Uterus (tissue), 2 donors: ENCODE data around the gene FAM229B.

ENCODE experiments used
- CTCF ChIP-seq, 4 experiments: fragments of 200-600 bp in 2 of 4; fragments of 450-650 bp in 2 of 4; sonication (generic) in 2 of 4; IDR thresholded peaks; one replicate each; pipeline ENCODE4 v1.5.1; 2016 to 2019; ENCODE audit warnings: antibody characterized with exemption in 4 of 4, mild to moderate bottlenecking in 2 of 4, moderate library complexity in 1 of 4
- POLR2A ChIP-seq, 2 donors: fragments of 450-650 bp; IDR thresholded peaks; one replicate each; pipeline ENCODE4 v1.6.1; 2016; ENCODE audit warnings: antibody characterized with exemption in 2 of 2, mild to moderate bottlenecking in 1 of 2, moderate library complexity in 1 of 2

- TF ChIP-seq POLR2A (IDR thresholded peaks at IDR 0.05) (no peak), CTCF (IDR thresholded peaks at IDR 0.05) (no peak)
These were observed 45.9 kb upstream of the FAM229B start for GRCh38 chr6:112041535-112041934.
